Measurements from ENCODE around the gene PXMP2.
"Not testable (repeated sequence)": the region's sequence is repeated elsewhere in the genome, so short reads cannot be mapped to it uniquely, and the experiment has no call there.

PXMP2 gene

GRCh38 chr12:132724506-132725241, 37.3 kb downstream of the PXMP2 start:
- no peak for DNase-seq

- DNase-seq, result no peak
These were observed 39.0 kb downstream of the PXMP2 start for GRCh38 chr12:132726386-132726785.

- DNase-seq, result no peak
These were observed 39.9 kb downstream of the PXMP2 start for GRCh38 chr12:132727091-132727794.

- DNase-seq, result no peak
These were observed 41.1 kb downstream of the PXMP2 start for GRCh38 chr12:132728502-132728901.

- no peak for DNase-seq
These were observed 42.3 kb downstream of the PXMP2 start for GRCh38 chr12:132729541-132730320.

- no peak for DNase-seq
These were observed 43.0 kb downstream of the PXMP2 start for GRCh38 chr12:132730353-132730752.

- no peak for DNase-seq
These were observed 44.2 kb downstream of the PXMP2 start for GRCh38 chr12:132731574-132731973.

GRCh38 chr12:132734206-132734605, 46.8 kb downstream of the PXMP2 start:
- DNase-seq, result no peak

GRCh38 chr12:132735496-132735895, 48.1 kb downstream of the PXMP2 start:
- no peak for DNase-seq

- no peak for DNase-seq
These were observed 49.0 kb downstream of the PXMP2 start for GRCh38 chr12:132736378-132736777.

- DNase-seq, result no peak
These were observed 49.5 kb downstream of the PXMP2 start for GRCh38 chr12:132736913-132737312.

GRCh38 chr12:132739600-132740312, 52.4 kb downstream of the PXMP2 start:
- no peak for DNase-seq

GRCh38 chr12:132740313-132740646, 52.9 kb downstream of the PXMP2 start:
- no peak for DNase-seq

GRCh38 chr12:132740652-132741051, 53.3 kb downstream of the PXMP2 start:
- no peak for DNase-seq

- DNase-seq, result no peak
These were observed 54.2 kb downstream of the PXMP2 start for GRCh38 chr12:132741620-132742019.

GRCh38 chr12:132743831-132744230, 56.4 kb downstream of the PXMP2 start:
- DNase-seq, result no peak

- DNase-seq, result no peak
These were observed 59.2 kb downstream of the PXMP2 start for GRCh38 chr12:132746613-132747012.

- no peak for DNase-seq
These were observed 60.0 kb downstream of the PXMP2 start for GRCh38 chr12:132747395-132747794.

GRCh38 chr12:132747896-132748295, 60.5 kb downstream of the PXMP2 start:
- DNase-seq, result no peak

- DNase-seq, result no peak
These were observed 60.9 kb downstream of the PXMP2 start for GRCh38 chr12:132748319-132748718.

GRCh38 chr12:132753670-132754069, 66.3 kb downstream of the PXMP2 start:
- not testable (repeated sequence) for DNase-seq

- DNase-seq, result no peak
These were observed 67.0 kb downstream of the PXMP2 start for GRCh38 chr12:132754160-132754932.

Measured in SHP77 treated with DMSO at 0.1 percent for 48 hours (cell line).